SIG-M5 treated with dmso at 0.1 percent for 504 hours (cell line): ENCODE results near the gene AHI1.

ENCODE experiments used
- DNase-seq: peaks from one replicate; lab custom pipeline; 2025; ENCODE audit not compliant: unreplicated experiment; lab: John Stamatoyannopoulos, UW

The AHI1 gene

DNA sequence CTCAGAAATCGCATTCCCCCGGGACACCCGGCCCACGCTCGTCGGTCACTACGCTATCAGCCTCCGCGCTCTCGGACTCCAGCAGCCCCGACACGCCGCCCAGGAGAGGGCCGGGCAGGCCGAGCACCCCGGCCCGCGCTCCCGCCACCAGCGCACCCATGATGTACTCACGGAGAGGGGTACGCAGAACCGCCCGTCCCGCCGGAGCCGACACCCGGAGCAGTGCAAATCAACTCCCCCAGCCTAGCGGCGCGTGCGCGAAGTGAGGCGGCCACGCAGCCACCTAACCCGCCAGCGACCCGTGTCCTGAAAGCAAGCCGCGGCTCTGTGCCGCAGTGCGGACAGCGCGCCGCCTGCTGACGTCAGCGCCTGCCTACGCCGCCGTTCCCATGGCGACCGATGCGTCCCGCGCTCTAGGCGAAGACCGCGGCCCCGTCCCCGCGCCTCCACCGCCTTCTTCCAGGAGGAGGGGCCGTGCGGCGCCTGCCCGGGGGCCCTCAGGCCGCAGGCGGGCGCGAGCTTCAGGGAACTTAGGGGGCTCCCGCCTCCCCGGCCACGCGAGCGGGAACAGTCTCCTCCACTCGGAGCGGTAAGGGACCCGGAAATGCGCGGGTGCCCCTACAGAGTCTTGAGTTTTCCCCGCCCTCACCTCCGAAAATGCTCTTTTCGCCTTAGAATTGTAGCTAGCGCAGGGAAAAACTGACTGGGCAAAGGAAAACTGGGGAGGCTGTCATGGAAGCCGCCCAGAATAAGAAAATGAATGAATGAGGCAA, at the start of gene AHI1:
AHI1 (minus strand) TSS at position 329 of the 773 bp plus-strand sequence. CDS start 5,503 bp downstream, outside the sequence.
- DNase-seq, result peak; percentile 65

DNA sequence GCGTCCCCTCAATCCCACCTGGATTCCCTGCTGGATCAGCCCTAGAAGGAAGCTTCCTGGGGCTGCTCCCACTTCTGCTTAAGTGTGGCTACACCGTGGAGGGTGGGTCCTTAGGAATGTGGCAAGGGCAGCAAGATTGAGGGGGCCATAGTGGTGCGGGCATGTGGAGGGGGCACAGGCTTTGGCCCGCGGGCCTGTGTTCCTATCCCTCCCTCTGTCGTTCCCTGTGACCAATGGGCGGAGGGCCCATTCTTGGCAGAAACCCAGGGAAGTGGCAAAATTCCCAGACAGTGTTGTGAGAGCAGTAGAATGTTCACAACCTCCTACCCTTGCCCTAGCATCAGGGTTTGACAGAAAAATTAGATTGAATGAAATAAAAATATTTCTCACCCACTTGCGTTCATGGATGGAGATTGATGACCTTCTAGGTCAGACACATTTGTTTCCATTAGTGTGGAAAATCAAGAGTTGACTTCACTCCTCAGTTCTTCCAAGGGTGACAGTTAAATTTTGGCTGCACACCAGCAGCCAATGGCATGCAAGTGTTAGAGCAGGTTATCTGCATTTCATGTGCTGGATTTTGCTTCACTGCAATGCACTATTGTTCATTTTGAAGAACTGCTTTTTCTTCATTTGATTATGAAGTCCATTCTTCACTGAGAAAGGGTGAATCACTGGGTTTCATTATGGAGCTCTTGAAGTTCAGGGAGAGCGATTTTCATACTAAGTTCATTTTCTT, 49.3 kb upstream of the AHI1 start:
- no peak for DNase-seq

DNA sequence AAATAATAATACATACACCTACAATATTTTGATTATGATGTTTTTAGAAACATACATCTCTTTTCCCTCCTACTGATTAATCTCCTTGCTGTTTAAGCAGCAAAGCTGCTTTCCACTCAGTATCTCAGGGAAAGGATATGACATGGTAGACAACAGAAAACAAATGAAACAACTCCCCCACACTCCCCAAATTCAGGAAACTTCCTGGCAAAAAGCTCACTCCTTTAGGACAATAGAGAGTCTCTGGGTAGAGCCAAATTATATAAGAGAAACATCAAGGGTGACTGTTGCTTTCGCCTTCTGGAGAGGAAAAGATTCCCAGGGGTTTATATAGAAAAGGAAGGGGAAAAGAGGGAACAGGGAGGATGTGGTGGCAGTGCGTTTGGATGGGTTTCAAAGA, 48.7 kb upstream of the AHI1 start:
- DNase-seq, result no peak

DNA sequence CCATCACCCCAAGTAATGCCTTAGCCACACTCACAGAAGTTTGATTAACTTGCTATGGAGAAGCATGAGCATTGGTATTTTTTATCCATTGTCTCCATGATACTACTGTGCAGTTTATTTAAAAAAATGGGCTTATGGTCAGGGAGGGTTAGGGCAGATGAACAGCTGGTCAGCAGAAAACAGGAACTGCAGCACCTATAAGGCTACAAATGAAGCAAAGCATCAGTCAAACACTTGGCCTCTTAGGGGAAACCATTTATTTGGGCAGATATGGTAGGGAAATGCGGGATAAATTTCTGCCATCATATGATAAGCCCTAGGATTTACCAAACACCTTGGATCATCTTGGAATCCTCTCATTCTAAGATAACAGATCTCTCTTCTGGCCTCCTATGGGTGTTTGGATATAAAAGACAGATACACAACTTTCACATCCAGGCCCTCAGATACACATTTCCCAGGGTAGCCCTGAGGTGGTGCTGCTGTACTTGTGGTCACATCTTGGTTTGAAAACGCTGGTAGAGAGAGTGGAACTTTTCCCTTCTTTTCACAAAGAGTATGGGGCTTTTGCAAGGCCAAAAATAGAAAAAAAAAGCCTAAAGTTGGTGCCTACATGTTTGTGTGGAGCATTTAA, 42.8 kb upstream of the AHI1 start:
- no peak for DNase-seq

DNA sequence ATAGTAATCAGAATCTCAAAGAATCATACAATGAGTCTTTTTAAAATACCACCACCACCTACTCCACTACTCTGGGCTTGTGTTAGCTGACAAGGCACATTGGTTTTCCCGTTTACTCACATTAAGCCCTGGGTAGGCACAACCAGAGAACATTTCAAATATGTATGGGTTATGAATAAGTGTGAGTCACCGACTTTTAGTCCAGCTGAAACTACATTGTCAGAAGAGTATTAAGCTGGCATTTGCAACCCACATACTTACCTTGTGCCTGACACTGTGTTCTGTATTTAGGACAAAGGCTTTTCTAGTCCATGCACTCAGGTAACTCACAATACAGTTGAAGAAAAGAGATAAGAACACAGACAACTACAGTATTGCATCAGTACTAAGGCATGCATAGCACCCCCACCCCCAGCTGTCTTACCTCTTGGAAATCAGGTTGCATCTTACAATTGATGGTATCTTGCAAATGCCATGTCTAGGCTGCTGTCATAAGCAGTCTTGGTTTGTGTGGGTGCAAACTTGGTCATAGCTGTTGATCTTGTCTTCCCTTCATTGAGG, 40.3 kb upstream of the AHI1 start:
- DNase-seq, result no peak

DNA sequence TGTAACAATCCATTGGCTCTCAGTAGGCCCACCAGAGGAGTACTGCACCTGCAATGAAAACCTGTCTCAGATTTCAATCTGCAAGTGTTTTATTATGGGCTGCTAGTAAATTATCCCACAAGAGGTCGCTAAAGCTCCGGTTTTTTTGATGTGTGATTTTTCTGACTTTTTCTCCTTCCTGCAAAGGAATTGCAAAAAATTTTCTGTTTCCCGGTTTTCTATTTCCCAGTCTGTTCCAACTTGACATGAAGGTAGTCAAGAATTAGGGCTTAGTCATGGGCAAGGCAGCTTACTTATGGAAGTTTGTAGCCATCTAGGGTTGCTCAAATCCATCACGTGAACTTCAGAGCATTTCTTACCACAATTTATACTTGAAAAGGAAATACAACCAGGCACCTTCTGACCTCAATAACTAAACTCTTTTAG, 38.5 kb upstream of the AHI1 start:
- DNase-seq, result peak; percentile 33

DNA sequence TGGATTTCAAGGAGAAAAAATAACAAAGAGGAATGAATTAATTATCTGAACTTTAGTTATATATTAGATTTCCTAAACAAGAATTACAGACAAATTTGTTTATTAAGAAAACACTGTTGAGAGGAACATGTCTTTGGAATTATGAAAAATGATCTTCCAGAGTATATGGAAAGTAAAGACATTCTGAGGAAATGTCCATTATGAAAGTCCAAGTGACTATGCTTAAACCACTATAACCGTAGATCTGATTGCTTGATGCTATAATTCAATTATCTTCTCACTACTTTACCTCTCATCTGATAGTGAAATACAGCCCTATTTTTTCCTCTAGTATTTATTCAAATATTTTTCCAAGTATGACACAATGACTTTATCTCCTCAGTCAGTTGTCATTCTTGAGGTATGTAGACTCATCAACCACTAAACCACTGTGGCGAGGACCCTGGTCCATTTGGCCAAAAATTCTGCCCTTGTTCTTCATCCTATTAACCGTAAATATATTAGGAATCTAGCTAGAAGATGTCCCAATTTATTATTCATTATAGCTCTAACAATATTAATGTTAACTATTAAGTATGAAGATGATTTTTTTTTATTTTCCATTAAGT, 37.3 kb upstream of the AHI1 start:
- DNase-seq, result no peak

DNA sequence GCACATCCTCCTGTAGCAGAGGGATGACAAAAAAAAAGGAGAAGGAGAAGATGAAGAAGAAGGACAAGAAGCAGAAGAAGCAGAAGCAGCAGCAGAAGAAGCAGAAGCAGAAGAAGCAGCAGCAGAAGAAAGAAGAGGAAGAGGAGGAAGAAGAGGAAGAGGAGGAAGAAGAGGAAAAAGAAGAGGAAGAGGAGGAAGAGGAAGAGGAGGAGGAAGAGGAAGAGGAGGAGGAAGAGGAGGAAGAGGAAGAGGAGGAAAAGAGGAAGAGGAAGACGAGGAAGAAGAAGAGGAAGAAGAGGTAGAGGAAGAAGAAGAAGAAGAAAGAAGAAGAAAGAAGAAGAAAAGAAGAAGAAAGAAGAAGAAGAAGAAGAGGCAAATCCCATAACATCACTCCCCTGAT, 35.0 kb upstream of the AHI1 start:
- DNase-seq, result no peak

DNA sequence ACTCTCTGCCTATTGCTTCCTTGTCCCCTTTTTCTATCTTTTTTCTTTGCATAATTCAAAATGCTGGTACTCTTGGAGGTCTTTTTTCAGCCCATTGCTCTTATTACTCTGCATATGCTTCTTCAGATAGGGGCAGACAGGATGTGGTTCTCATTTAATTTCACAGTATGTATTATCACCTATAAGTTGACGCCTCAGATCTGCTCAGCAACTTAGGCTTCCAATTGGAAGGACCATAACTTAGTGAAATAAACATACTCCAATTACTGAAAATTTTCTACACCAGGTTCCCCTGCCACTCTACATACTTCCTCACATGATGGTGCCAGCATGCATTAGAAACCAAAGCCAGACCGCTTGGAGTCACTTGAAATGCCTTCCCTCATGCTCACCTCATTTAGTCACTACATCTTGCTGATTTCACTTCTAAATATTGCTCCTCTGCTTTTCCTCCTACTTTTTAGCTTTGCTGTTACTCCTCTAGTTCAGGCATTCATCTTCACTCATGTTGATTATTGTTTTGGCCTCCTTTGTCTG, 34.5 kb upstream of the AHI1 start:
- DNase-seq, result no peak

DNA sequence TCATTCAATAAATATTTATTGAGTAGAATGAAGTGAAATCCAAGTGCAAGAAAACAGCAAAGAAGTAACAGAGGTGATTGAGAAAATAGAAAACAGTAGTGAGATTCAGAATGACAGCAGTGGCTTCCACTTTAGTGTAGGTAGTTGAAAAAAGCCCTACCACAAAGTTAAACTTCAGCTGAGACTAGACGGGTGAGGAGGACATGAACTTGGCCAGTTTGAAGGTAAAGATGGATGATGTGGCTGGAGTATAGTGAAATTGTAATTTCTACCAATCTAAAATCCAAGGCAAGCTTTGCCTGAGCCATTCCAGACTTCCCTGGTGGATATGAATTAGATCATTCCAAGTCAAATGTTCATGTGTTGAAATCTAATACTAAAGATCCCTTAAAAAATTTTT, 32.6 kb upstream of the AHI1 start:
- no peak for DNase-seq

DNA sequence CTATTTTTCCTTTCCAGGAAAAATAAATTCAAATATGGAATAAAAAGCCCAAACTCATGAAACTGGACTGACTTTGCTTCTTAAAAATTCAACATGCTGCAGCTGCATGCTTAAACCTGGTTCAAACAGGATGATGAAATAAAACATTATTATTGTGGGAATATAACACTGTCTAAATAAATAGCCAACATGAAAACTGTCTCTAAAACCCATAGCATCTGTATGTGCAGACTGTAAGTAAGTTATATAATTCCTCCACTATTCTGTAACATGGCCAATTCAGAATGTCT, 30.4 kb upstream of the AHI1 start:
- DNase-seq, result no peak

DNA sequence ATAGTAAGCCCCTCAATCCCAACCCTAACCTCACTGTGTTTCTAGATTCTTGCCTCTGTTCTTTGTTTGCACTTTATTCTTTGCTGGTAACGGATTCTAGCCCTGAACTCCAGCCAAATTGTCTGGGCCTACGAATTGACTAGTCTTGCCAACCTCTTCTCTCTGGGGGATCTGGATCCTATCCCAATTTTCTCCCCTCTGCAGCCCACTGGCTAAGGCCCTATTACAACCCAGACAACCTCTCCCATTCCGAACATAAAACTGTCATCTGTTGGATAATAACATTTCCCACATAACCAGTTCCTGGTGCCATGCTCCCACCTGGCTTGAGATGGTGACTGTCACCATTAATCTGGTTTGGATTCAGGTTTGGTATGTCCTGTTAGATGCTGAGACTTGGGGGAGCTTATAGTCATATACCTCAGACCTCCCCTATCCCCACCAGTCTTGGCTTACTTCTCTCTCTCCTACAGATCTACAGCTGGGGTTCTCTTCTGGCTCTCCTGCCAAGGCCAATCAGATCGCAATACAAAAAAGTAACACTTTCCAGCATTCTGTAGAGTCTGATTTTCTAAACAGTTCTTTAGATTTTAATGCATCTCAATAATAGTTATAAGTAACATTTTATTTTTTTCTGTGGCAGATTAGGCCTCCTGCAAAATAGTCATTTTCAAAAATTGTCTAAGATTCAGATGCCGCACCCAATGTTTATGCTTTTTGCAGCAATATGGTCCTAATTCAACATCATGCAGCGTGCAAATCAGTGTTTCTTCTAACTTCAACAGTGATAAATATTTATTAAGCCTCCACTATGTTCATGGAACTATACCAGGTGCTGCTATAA, 29.8 kb upstream of the AHI1 start:
- DNase-seq, result no peak

DNA sequence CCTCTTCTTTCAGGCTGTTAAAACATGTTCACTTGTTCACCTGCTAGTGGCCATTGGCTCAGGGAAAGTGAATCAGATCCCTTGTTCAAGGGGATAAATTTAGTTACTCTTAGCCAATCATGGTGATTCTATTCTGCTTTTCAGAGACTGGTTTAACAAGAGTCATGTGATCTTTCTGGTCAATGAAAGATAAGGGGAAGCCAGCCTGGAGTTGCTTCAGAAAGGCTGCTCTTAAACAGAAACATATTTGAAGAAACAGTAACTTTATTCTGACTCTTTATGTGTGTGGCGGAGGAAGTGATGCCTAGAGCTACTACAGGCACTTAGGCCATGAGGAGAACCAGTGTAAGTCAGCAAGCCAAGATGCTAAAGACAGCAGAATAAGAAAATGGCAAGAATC, 28.1 kb upstream of the AHI1 start:
- DNase-seq, result peak; percentile 53

DNA sequence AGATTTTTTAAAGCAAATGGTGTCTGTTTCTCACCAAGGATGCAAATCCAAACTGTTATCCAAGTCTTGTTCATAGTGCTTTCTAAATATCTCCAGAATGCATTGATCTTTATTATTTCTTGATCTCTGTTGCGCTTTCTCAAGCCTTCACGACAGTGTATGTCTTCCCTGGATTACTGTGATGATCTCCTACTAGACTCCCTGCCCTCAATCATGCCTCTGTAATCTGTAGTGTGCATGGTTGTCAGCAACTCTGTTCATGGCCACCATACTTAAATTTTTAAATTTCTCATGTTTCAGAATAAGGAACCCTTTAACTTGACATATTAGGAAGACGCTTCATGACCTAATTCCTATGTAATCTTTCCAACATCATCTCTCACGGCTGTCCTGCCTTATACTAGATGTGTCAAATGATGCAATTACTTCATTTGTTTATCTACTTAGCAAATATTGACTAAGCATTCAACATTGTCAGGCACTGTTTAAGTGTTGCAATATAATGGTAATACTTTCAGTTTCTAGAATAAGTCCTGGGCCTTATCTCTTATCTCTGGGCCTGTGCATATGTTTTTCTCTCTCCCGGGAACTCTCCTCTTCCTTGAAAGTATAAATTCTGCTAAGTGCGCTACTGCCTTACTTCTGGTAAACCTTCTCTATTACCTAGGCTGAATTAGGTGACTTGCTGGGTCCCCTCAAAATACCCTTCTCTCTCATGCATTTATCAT, 25.6 kb upstream of the AHI1 start:
- peak; percentile 40 for DNase-seq

DNA sequence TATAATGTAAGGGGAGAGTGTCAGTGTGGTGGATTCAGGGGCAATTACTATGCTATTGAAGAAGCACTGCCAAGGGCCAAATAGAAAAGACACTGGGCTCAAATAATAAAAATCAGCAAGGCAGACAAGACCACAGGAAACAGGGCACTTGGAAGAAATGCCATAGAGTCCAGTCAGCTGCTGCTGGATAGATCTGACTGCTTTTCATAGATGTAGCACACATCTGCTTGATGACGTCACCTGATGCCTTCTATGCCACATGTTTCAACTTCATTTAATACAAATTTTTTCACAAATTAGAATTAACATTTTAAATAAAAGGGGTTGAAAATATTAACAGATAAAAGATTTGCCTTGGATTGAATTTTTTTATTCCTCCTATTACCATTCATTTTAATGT, 23.9 kb upstream of the AHI1 start:
- DNase-seq, result no peak

DNA sequence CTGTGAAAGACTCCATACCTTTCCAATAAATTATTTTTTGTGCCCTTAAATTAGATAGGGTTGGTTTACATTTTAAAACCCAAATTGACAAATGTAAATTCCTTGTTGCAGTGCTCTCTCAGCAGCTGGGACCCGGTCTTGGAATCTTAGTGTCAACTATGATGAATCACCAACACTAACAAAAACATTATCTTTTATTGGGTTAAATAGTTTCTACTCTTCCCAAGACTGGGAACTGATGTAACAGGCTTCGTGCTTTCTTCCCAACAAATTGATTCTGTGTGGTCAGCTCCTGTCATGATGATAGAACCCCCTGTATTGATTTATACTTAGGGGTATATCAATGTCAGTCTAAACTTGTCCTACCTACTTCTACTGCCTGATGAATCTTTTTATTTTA, 23.2 kb upstream of the AHI1 start:
- DNase-seq, result no peak

DNA sequence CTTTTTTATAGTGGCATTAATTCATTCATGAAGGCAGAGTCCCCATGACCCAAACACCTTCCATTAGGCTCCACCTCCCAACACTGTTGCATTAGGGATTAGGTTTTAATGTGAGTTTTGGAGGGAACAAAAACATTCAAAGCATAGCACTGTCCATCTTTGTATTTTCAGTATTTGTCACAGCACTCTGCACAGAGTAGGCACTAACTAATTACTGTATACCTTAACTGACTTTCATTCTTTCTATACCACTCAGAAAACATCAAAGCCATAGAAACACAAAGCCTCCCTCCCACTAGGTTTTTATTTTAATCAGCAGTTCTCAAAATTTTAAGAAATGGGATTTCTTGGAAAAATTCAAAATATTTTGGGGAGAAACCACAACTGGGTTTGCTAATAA, 21.8 kb upstream of the AHI1 start:
- DNase-seq, result no peak

DNA sequence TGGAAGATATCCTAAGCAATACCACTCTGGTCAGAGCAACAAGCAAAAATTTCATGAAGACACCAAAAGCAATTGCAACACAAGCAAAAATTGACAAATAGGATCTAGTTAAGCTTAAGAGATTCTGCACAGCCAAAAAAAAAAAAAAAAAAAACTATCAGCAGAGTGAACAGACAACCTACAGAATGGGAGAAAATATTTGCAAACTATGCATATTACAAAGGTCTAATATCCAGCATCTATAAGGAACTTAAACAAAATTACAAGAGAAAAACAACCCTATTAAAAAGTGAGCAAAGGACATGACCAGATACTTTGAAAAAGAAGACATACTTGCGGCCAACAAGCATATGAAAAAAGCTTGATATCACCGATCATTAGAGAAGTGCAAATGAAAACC, 20.0 kb upstream of the AHI1 start:
- DNase-seq, result no peak

DNA sequence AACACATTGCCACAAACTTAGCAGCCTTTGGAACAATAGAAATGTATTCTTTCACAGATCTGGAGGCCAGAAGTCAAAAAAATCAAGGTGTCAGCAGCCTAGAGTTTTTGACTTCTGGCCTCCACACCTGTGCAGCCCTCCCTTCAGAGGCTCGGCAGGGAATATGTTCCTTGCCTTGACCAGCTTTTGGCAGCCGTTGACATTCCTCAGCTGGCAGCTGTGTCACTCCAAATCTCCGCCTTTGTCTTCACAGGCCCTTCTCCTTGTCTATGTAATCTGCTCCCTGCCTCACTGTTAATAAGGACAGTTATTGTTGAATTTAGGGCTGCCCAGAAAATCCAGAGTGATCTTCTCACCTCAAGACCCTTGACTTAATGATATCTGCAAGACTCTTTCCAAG, 17.2 kb upstream of the AHI1 start:
- DNase-seq, result no peak
